Measurements from ENCODE around the gene ALX4. TPM values are rescaled to one million over a fixed set of nuclear protein-coding genes. Genes with fewer than 3 reads are reported as not detected.

Gene ALX4
- total RNA-seq, 4 donors from 2014 or later = 0.09 to 0.32 (median 0.13) TPM; not detected in 1

DNA sequence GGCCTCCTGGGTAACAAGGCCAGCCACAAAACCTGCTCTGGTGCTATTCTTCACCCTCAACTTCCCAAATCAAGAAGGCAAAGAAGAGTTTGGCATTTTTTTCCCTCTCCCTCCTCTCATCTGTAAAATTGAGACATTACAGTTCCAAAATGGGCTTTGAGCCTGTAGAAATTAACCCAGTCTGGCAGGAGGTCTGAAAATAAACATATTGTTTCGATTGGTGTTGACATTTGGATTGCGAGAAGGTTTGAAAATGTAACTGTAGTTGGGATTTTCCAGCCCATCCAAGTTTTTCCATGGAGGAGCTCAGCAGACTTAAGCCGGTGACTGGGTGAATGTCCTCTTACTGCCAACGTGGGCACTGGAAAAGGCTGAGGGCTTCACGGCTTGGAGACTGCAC is 35.0 kb upstream of the ALX4 start:
- TF ChIP-seq, protein P1, sequence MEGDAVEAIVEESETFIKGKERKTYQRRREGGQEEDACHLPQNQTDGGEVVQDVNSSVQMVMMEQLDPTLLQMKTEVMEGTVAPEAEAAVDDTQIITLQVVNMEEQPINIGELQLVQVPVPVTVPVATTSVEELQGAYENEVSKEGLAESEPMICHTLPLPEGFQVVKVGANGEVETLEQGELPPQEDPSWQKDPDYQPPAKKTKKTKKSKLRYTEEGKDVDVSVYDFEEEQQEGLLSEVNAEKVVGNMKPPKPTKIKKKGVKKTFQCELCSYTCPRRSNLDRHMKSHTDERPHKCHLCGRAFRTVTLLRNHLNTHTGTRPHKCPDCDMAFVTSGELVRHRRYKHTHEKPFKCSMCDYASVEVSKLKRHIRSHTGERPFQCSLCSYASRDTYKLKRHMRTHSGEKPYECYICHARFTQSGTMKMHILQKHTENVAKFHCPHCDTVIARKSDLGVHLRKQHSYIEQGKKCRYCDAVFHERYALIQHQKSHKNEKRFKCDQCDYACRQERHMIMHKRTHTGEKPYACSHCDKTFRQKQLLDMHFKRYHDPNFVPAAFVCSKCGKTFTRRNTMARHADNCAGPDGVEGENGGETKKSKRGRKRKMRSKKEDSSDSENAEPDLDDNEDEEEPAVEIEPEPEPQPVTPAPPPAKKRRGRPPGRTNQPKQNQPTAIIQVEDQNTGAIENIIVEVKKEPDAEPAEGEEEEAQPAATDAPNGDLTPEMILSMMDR (IDR thresholded peaks at IDR 0.05) = no peak
- DNase-seq (ENCODE audit: low spot score) = no peak
- no peak for ATAC-seq (ENCODE audit: low FRiP score)

GRCh38 chr11:44344423-44344820 is 34.5 kb upstream of the ALX4 start:
- DNase-seq (ENCODE audit: low spot score) (no peak), ATAC-seq (ENCODE audit: low FRiP score) (no peak)
- TF ChIP-seq, protein P1 (IDR thresholded peaks at IDR 0.05) = no peak

- DNase-seq (ENCODE audit: low spot score) (no peak), ATAC-seq (ENCODE audit: low FRiP score) (no peak)
- TF ChIP-seq, protein P1 (IDR thresholded peaks at IDR 0.05) = no peak
Observed at GRCh38 chr11:44343778-44344422, 34.0 kb upstream of the ALX4 start.

DNA sequence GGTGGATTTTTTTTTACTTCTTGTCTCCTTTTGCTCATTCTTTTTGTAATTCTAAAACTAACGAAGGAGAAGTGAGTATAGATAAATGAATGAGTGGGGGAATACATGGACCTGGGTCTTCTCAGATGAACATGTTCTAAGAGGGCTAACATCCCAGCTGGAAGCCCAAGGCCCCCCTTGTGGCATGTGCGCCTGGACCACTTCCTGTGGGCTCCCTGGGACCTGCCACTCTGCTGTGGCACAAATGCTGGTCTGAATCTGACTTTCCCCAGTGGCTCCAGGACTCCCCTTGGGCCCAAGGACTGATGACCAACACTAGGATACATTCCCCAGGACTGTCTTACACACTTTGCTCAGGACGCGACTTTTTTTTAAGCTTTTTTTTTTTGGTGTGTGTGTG is 32.7 kb upstream of the ALX4 start:
- DNase-seq (ENCODE audit: low spot score) (no peak), ATAC-seq (ENCODE audit: low FRiP score) (no peak)
- TF ChIP-seq, protein P1 (IDR thresholded peaks at IDR 0.05) = no peak

DNA sequence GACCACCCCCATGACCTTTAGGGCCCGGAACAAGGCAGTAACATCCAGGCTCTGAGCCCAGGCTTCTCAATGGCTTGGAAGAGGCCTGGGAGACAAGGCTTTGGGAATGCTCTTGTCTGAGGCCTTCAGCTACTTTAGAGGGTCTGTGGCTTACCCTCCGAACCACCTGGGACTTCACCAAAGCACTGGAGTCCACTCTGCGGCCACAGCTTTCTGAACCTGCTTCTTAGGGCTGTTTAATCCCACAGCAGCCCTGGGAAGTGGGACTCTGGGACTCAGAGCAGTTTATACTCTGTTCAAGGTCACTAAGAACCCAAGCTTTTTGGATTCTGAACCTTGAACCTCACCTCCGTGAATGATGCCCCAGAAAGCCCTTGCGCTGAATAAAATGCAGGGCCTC is 30.7 kb upstream of the ALX4 start:
- ATAC-seq (ENCODE audit: low FRiP score) = no peak
- TF ChIP-seq, protein P1 (IDR thresholded peaks at IDR 0.05) = no peak
- DNase-seq (ENCODE audit: low spot score) = no peak

DNA sequence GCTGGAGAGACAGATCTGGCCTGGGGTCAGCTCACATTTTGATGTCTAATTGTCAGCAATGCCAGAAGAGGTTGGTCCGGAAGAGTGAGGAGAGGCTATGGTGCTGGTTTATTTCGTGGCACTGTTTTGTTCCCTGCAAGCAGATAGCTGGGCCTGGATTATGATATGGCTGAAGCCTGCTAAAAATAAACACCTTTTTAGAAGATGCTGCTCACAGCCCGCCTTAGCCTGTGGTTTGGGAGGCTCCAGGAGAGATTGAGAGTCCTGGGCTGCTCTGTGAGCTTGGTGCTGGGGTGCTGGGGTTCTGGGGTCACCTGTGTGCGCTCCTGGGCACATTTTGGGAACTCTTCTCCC is 29.6 kb upstream of the ALX4 start:
- ATAC-seq (ENCODE audit: low FRiP score) (no peak), DNase-seq (ENCODE audit: low spot score) (no peak)
- TF ChIP-seq, protein P1 (IDR thresholded peaks at IDR 0.05) = no peak

GRCh38 chr11:44338698-44339529 is 29.0 kb upstream of the ALX4 start:
- TF ChIP-seq, protein P1 (IDR thresholded peaks at IDR 0.05) = no peak
- no peak for ATAC-seq (ENCODE audit: low FRiP score)
- DNase-seq (ENCODE audit: low spot score) = no peak
